Neuronal stem cell (in vitro differentiated cells): ENCODE results near the gene GRIN2B.

Experiments used
- DNase-seq: peaks from one replicate; pipeline ENCODE4 v3.0.0-alpha.2; 2013; ENCODE audit warnings: low spot score
- H2AFZ ChIP-seq: one replicate; pipeline ENCODE4 v1.6.1; 2013; ENCODE audit warnings: mild to moderate bottlenecking, low read length, inconsistent platforms
- H2AK5ac ChIP-seq: 2 replicates; pipeline ENCODE4 v1.6.1; 2013; ENCODE audit warnings: low read depth, mild to moderate bottlenecking, inconsistent platforms, low read length, moderate library complexity, mixed read lengths
- H2BK120ac ChIP-seq: 2 replicates; pipeline ENCODE4 v1.6.1; 2013; ENCODE audit warnings: low read depth, mild to moderate bottlenecking, inconsistent platforms, low read length, moderate library complexity, mixed read lengths
- H2BK12ac ChIP-seq: one replicate; pipeline ENCODE4 v1.6.1; 2013; ENCODE audit warnings: low read length, inconsistent platforms
- H2BK15ac ChIP-seq: 2 replicates; pipeline ENCODE4 v1.6.1; 2013; ENCODE audit warnings: mild to moderate bottlenecking, low read length, inconsistent platforms, mixed read lengths
- H2BK5ac ChIP-seq: one replicate; pipeline ENCODE4 v1.6.1; 2013; ENCODE audit warnings: inconsistent platforms, mild to moderate bottlenecking, low read length, moderate library complexity
- H3K14ac ChIP-seq: one replicate; pipeline ENCODE4 v1.6.1; 2013; ENCODE audit warnings: low read length, inconsistent platforms
- H3K18ac ChIP-seq: 2 replicates; pipeline ENCODE4 v1.6.1; 2013; ENCODE audit warnings: low read length, inconsistent platforms
- H3K23ac ChIP-seq: 2 replicates; pipeline ENCODE4 v1.6.1; 2013; ENCODE audit warnings: low read depth, mild to moderate bottlenecking, mixed read lengths, low read length, inconsistent platforms; ENCODE audit not compliant: poor library complexity
- H3K27ac ChIP-seq: replicated peaks from 3 replicates; pipeline ENCODE4 v1.5.1; 2013; ENCODE audit warnings: low read length, inconsistent platforms
- H3K27me3 ChIP-seq, 3 experiments: 2 replicates each; pipeline ENCODE4 v1.6.1; 2013; ENCODE audit warnings: low read length in 3 of 3, mild to moderate bottlenecking in 2 of 3, inconsistent platforms in 1 of 3, low read depth in 1 of 3, mixed read lengths in 1 of 3, moderate library complexity in 1 of 3; ENCODE audit not compliant: control insufficient read depth in 3 of 3, insufficient read depth in 3 of 3
- H3K36me3 ChIP-seq, 2 donors: replicated peaks in 1 of 2; 2 replicates each; pipeline ENCODE4 v1.6.1; 2013; ENCODE audit warnings: low read length in 2 of 2; ENCODE audit not compliant: control insufficient read depth in 2 of 2, insufficient read depth in 2 of 2
- H3K4ac ChIP-seq: 2 replicates; pipeline ENCODE4 v1.6.1; 2013; ENCODE audit warnings: inconsistent platforms, mild to moderate bottlenecking, low read length, moderate library complexity
- H3K4me1 ChIP-seq, 2 donors: 1 replicate in 1 of 2; 2 replicates in 1 of 2; pipeline ENCODE4 v1.6.1; 2013; ENCODE audit warnings: low read length in 2 of 2, low read depth in 1 of 2; ENCODE audit not compliant: control insufficient read depth in 2 of 2, insufficient read depth in 1 of 2
- H3K4me2 ChIP-seq: one replicate; pipeline ENCODE4 v1.6.1; 2013; ENCODE audit warnings: mild to moderate bottlenecking, low read length, inconsistent platforms; ENCODE audit not compliant: insufficient read depth, poor library complexity, severe bottlenecking
- H3K4me3 ChIP-seq, 2 donors: 2 replicates each; pipeline ENCODE4 v1.5.1; 2013; ENCODE audit warnings: low read length in 2 of 2, mild to moderate bottlenecking in 2 of 2, inconsistent platforms in 1 of 2, moderate library complexity in 1 of 2
- H3K79me1 ChIP-seq: one replicate; pipeline ENCODE4 v1.6.1; 2013; ENCODE audit warnings: low read depth, mild to moderate bottlenecking, inconsistent platforms, low read length, moderate library complexity
- H3K9ac ChIP-seq: one replicate; pipeline ENCODE4 v1.6.1; 2013; ENCODE audit warnings: mild to moderate bottlenecking, low read depth, low read length, inconsistent platforms; ENCODE audit not compliant: poor library complexity
- H3K9me3 ChIP-seq, 2 donors: replicated peaks in 1 of 2; 2 replicates each; pipeline versions ENCODE3 to v1.6.1; 2013; ENCODE audit warnings: low read length in 2 of 2, mild to moderate bottlenecking in 2 of 2, inconsistent platforms in 1 of 2, low read depth in 1 of 2, mixed read lengths in 1 of 2, moderate library complexity in 1 of 2; ENCODE audit not compliant: control insufficient read depth in 2 of 2, insufficient read depth in 1 of 2
- H4K8ac ChIP-seq: one replicate; pipeline ENCODE4 v1.6.1; 2013; ENCODE audit warnings: low read depth, mild to moderate bottlenecking, inconsistent platforms, low read length, moderate library complexity
- H4K91ac ChIP-seq: one replicate; pipeline ENCODE4 v1.6.1; 2013; ENCODE audit warnings: low read length, low read depth, mild to moderate bottlenecking, inconsistent platforms; ENCODE audit not compliant: poor library complexity
- WGBS, 2 donors: extraction: QIAGEN DNeasy Blood & Tissue Kit; methylation state at CpG; one replicate each; pipeline ENCODE4 v1.1.7; 2013; ENCODE audit warnings: missing lambda C conversion rate in 2 of 2, mixed read lengths in 1 of 2; ENCODE audit not compliant: insufficient read length in 2 of 2, insufficient replicate concordance in 1 of 2; ENCODE audit errors: extremely low coverage in 2 of 2; 5-methylcytosine and 5-hydroxymethylcytosine counted together

The GRIN2B gene

DNA sequence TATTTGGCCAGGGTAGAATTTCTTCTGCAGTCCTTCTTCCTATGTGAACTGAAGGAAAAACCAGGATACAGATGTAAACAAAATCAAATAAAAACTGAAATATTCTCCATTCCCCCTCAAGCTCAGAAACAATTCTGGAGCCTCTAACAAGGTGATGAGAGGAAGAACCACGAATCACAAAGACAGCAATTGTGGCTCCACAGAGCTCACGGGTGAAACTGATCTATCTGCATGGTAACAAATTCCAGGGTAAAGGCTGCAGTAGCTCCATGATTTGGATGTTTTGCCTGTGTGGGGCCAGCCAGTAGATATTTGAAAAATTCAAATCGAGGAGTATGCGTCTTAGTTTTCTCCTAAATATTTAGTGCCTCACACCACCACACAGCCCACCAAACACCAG, 10.6 kb downstream of the GRIN2B start:
- H3K27ac ChIP-seq = no peak overlapping the region
- H3K27me3 ChIP-seq = no peaks in the 10 kb centered on the region
- no peak overlapping the region for H2BK120ac ChIP-seq
- no peak overlapping the region for H3K4me2 ChIP-seq
- H2AFZ ChIP-seq = no peak overlapping the region
- no peak overlapping the region for H2BK5ac ChIP-seq
- no peak overlapping the region for H2BK15ac ChIP-seq
- H3K23ac ChIP-seq = no peak overlapping the region
- H2BK12ac ChIP-seq = no peak overlapping the region
- H3K14ac ChIP-seq = no peak overlapping the region
- H2AK5ac ChIP-seq = no peak overlapping the region
- no peak overlapping the region for H3K4ac ChIP-seq
- H3K4me1 ChIP-seq = peaks cover 0 to under 1% of the 10 kb centered on the region in 2 donors
- peaks cover 0 to 59% of the 10 kb centered on the region in 2 donors for H3K36me3 ChIP-seq
- H4K8ac ChIP-seq = no peak overlapping the region
- H3K79me1 ChIP-seq = no peaks in the 10 kb centered on the region
- H3K18ac ChIP-seq = no peak overlapping the region
- H4K91ac ChIP-seq = no peak overlapping the region
- no CpG with 5 or more reads among the region's 4 CpGs for WGBS, 2 donors
- DNase-seq = no peak
- H3K9ac ChIP-seq = no peak overlapping the region
- H3K4me3 ChIP-seq = no peak overlapping the region
- H3K9me3 ChIP-seq = no peaks in the 10 kb centered on the region

DNA sequence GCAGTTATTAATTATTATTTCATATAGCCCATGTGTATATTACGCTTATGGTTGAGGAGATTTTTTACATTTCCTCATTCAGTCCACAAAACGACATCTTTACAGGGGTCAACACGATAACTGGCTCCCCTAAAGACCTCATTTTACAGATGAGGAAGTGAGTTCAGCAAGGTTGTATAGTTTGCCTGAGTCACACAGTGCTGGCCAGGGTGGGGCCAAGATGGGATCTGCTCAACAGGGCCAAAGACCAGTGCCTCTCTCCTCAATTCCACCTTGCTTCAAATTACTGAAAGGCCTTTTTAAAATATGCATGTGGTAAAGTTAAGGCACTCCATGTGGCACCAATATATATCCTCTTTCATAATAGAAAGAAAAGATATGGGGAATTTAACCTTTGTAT, 13.1 kb downstream of the GRIN2B start:
- H3K4ac ChIP-seq = no peak overlapping the region
- H3K36me3 ChIP-seq = peaks cover 0 to 58% of the 10 kb centered on the region in 2 donors
- no peak overlapping the region for H3K23ac ChIP-seq
- H3K9me3 ChIP-seq = no peaks in the 10 kb centered on the region
- no CpG with 5 or more reads among the region's 3 CpGs for WGBS, 2 donors
- no peak overlapping the region for H2AFZ ChIP-seq
- no peak overlapping the region for H3K27ac ChIP-seq
- no peaks in the 10 kb centered on the region for H3K27me3 ChIP-seq
- H3K4me3 ChIP-seq = no peak overlapping the region
- no peak overlapping the region for H3K14ac ChIP-seq
- no peak overlapping the region for H3K4me2 ChIP-seq
- peaks cover 0 to 4% of the 10 kb centered on the region in 2 donors for H3K4me1 ChIP-seq
- H2AK5ac ChIP-seq = no peak overlapping the region
- no peak overlapping the region for H4K8ac ChIP-seq
- DNase-seq = no peak
- no peak overlapping the region for H2BK5ac ChIP-seq
- H4K91ac ChIP-seq = no peak overlapping the region
- no peak overlapping the region for H2BK120ac ChIP-seq
- H3K18ac ChIP-seq = no peak overlapping the region
- no peak overlapping the region for H3K9ac ChIP-seq
- H2BK15ac ChIP-seq = no peak overlapping the region
- no peak overlapping the region for H2BK12ac ChIP-seq
- no peaks in the 10 kb centered on the region for H3K79me1 ChIP-seq

DNA sequence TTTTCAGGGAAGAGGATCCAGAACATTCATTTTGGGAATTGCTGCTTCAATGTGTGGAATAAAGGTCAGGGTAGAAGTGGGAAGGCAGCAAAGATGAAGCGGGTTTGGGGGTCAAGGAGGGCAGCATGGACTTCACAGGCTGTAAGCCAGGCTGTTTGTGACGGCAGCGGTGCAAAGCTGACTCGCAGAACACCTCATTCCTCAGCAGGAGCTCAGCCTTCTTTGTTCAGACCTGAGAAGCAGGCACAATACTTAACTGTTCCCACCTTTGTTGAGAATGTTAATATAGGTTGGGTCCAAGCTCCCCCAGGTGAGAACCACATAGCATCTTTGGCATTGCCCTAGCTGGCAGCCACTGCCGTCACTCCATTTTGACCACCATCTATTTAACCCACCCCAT, 16.7 kb downstream of the GRIN2B start:
- Histone ChIP-seq H2AFZ (no peak overlapping the region), H2AK5ac (no peak overlapping the region), H3K36me3 (peaks cover 0 to 38% of the 10 kb centered on the region in 2 donors), H3K79me1 (no peaks in the 10 kb centered on the region), H3K9ac (no peak overlapping the region), H3K27ac (no peak overlapping the region), H4K91ac (no peak overlapping the region), H2BK5ac (no peak overlapping the region), H4K8ac (no peak overlapping the region), H3K23ac (no peak overlapping the region), H3K4me3 (no peak overlapping the region), H3K18ac (no peak overlapping the region), H3K14ac (no peak overlapping the region), H3K4me1 (peaks cover 9 to 10% of the 10 kb centered on the region in 2 donors), H2BK12ac (no peak overlapping the region), H3K4me2 (no peak overlapping the region), H2BK15ac (no peak overlapping the region), H3K4ac (no peak overlapping the region), H3K27me3 (no peaks in the 10 kb centered on the region), H2BK120ac (no peak overlapping the region), H3K9me3 (no peaks in the 10 kb centered on the region)
- no CpG with 5 or more reads among the region's 5 CpGs for WGBS, 2 donors
- no peak for DNase-seq

DNA sequence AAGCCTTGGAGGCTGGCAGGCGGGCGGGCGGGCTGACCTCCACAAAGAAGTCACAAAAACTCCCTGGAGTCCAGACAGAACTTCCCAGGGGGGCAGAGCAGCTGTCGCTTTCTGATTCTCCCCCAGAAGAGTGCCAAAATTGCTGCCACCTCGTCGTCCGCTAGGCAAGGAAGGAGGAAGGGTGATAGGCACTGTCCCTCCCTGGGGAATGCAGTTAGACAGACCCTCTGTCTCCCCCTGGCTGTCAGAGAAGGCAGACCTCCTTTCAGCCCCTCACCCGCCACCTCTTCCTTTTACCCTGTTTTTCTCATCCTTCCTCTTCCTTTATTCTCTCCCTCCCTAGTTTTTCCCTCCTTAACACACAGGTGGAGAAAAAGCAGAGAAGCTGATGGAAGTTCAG, 18.7 kb downstream of the GRIN2B start:
- Histone ChIP-seq H3K14ac (no peak overlapping the region), H2AFZ (no peak overlapping the region), H2BK120ac (no peak overlapping the region), H3K4me1 (peaks cover 12 to 14% of the 10 kb centered on the region in 2 donors), H3K36me3 (peaks cover 0 to 27% of the 10 kb centered on the region in 2 donors), H2BK15ac (no peak overlapping the region), H3K27ac (no peak overlapping the region), H2BK5ac (no peak overlapping the region), H3K9me3 (no peaks in the 10 kb centered on the region), H3K27me3 (no peaks in the 10 kb centered on the region), H2AK5ac (no peak overlapping the region), H3K23ac (no peak overlapping the region), H3K18ac (no peak overlapping the region), H4K8ac (no peak overlapping the region), H3K4ac (no peak overlapping the region), H2BK12ac (no peak overlapping the region), H3K79me1 (no peaks in the 10 kb centered on the region), H3K4me2 (no peak overlapping the region), H3K4me3 (no peak overlapping the region), H3K9ac (no peak overlapping the region), H4K91ac (no peak overlapping the region)
- DNase-seq = no peak
- no CpG with 5 or more reads among the region's 8 CpGs for WGBS, 2 donors
